ENCODE data around the gene ZYG11A.
"Not testable (repeated sequence)": the region's sequence is repeated elsewhere in the genome, so short reads cannot be mapped to it uniquely, and the experiment has no call there.

The ZYG11A gene

DNA sequence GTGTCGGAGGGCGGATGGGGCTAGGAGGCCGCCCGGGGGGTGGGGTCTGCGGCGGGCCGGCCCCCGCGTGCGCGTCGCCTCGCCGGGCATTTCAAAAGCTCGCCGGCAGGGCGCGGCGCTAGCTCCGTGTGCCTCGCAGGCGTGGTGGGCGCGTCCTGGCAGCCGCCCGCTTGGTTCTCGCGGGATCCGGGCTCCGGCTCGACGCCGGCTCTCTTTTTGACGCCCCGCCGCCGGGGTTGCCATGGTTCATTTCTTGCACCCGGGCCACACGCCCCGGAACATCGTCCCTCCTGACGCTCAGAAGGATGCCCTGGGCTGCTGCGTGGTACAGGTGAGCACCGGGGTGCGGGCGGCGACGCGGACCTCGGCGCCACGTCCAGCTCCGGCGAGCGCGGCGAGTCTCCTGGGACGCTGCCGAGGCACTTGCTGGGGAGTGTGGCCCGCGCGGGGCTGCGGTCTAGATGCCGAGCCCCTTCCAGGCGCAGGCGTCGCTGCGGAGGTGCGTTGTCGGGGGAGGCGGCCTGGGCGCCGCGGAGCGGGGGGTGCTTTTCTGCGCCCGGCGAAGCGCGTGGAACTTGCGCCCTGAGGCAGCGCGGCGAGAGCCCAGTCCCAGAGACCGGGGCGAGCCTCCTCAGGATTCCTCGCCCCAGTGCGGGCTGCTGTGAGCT is at the start of gene ZYG11A:
ZYG11A (plus strand) TSS at position 118 of the 668 bp plus-strand sequence; CDS start at position 242, 124 bp downstream.
- Histone ChIP-seq H3K4me3 (peak within 1 kb of the TSS; percentile 16 to 45 (median 35)), H3K27ac (no peak within 1 kb of the TSS)

DNA sequence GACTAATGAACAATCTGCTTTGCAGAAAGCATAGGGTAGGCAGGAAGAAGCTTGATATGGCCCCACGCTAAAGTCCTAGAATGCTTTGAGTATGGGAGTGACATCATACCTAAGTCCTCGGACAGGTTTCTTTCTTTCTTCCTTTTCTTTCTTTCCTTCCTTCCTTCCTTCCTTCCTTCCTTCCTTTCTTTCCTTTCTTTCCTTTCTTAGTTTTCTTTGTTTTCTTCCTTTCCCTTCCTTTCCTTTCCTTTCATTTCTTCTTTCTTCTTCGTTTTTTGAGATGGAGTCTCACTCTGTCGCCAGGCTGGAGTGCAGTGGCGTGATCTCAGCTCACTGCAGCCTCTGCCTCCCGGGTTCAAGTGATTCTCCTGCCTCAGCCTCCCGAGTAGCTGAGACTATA is 48.8 kb upstream of the ZYG11A start:
- not testable (repeated sequence) for H3K27ac ChIP-seq, H3K4me3 ChIP-seq

DNA sequence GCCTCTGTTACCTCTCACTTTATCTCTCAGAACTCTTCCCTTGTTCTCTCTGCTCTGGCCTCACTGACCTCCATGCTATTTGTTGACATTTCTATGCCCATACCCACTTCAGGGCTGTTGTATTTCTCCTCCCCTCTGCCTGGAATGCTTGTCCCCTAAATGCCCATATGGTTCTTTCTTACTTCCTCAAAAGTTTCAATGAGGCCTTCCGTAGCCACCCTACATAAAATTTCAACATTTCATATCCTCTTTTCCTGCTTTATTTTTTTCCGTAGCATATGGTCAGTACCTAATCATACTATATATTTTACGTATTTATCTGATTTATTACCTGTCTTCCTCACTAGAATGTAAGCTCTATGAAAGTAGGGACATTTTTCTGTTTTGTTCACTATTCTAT is 47.1 kb upstream of the ZYG11A start:
- Histone ChIP-seq H3K4me3 (no peak overlapping the region), H3K27ac (no peak overlapping the region)

DNA sequence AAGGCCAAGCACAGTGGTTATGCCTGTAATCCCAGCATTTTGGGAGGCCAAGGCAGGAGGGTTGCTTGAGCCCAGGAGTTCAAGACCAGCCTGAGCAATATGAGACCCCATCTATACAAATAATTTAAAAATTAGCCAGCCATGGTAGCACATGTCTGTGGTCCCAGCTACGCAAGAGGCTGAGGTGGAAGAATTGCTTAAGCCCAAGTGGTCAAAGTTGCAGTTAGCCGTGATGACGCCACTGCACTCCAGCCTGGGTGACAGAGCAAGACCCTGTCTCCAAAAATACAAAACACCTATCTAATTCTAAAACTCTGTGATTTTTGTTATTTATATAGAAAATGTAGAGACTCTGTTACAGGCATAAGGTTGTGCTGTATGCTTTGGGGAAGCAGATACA is 44.2 kb upstream of the ZYG11A start:
- H3K27ac ChIP-seq = no peak overlapping the region
- no peak overlapping the region for H3K4me3 ChIP-seq

DNA sequence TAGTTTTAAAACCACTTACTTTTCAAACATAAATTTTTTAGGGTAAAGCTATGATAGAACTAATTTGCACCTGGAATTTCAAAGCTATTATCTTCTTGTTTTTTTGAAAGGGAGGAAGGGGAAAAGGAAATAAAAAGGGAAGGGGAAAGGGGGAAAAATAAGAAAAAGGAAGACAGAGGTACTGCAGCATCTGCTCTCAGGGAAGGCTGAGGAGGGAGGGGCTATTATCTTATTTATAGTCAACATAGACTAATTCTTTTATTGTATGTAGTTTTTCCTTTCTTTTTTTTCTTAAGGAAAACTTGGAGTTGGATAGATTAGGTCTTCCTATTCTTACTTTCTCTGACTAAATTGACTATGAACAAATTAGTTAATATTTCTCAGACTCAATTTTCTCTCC is 41.5 kb upstream of the ZYG11A start:
- no peak overlapping the region for H3K27ac ChIP-seq
- no peak overlapping the region for H3K4me3 ChIP-seq

DNA sequence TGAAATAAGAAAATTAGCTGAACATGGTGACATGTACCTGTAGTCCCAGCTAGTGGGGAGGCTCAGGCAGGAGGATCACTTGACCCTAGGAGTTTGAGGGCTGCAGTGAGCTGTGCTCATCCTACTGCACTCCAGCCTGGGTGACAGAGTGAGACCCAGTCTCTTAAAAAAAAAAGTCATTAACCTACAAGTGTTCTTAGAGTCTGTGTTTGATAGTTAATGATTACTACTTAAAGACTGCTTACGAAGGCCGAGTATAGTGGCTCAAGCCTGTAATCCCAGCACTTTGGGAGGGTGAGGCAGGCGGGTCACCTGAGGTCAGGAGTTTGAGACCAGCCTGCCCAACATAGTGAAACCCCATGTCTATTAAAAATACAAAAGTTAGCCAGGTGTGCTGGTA is 38.5 kb upstream of the ZYG11A start:
- H3K4me3 ChIP-seq, H3K27ac ChIP-seq: not testable (repeated sequence)

DNA sequence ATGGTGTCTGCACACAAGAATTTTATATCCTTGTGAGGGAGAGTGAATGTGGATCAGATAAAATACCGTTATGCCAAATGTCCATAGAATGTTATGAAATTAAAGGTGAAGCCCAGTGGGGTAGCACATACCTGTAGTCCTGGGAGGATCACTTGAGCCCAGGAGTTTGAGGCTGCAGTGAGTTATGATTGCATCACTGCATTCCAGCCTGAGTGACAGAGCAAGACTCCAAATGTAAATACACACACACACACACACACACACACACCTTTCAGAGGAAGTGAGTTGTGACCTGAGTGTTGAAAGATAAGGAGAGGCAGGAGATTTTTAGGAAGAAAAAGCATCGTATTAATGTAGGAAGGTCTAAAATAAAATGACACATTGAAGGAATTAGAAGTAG is 28.1 kb upstream of the ZYG11A start:
- H3K27ac ChIP-seq = no peak overlapping the region
- no peak overlapping the region for H3K4me3 ChIP-seq

DNA sequence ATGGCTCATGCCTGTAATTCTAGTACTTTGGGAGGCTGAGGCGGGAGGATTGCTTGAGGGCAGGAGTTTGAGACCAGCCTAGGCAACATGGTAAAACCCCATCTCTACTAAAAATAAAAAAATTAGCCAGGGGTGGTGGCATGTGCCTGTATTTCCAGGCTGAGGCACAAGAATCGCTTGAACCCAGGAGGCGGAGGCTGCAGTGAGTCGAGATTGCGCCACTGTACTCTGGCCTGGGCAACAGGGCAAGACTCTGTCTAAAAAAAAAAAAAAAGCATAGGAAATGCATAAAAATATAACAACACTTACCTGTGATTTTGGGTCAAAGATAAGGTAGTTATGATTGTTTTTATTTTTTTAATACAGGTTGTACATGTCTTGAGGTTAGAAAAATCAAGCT is 21.7 kb upstream of the ZYG11A start:
- H3K4me3 ChIP-seq, H3K27ac ChIP-seq: not testable (repeated sequence)

DNA sequence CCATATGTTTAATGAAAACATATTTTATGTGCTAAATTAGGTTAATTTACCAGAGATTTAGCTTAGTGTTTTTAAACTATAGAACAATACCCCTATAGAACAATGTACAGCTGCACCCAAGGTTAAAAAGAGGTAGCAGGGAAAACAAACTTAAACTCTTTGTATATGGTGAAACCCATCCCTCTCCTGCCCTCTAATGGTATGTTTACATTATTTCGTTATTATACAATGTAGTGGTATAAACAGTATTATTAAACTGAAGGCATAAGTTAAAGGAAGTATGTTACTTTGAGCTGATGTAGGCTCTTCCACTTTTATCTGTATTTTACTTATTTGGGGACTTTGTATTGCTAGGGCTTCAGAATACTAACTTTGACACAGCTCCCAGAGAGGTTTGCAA is 16.7 kb upstream of the ZYG11A start:
- H3K27ac ChIP-seq = no peak overlapping the region
- H3K4me3 ChIP-seq = no peak overlapping the region

DNA sequence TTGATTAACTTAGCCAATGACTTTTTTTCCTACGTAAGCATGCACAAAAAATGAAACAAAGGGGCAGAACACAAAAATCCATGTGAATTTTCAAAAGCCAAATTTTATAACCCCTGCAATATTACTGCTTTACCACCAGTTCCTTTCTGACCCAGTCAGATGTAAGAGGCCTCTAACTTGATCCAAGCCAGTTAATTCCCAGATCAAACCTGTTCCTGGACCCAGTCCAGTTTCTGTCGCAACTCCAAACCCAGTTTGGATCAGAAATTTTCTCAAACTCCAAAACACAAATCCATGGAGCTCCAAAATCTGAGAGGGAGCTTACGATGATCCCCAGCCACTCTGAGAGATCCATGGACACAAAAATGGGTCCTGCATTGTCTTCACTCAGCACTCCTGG is 7.8 kb upstream of the ZYG11A start:
- Histone ChIP-seq H3K4me3 (no peak overlapping the region), H3K27ac (no peak overlapping the region)

DNA sequence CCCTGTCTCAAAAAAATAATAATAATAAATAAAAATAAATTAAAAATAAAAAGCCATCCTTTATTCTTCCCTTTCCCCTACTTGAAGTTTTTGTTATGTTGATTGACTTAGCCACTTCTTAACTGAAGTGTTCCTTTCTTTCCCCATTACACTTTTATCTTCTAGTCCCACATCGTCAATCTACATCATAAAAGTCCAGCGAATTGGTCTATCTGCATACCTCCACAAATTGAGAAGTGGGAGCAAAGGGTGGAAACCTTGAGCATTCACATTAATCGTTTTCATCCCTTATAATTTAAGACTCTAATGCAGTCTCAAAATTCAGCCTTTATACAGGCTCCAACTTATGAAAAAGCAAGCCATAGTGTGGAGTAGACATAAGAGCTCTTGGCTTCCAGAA is 6.5 kb upstream of the ZYG11A start:
- H3K27ac ChIP-seq = no peak overlapping the region
- H3K4me3 ChIP-seq = no peak overlapping the region

DNA sequence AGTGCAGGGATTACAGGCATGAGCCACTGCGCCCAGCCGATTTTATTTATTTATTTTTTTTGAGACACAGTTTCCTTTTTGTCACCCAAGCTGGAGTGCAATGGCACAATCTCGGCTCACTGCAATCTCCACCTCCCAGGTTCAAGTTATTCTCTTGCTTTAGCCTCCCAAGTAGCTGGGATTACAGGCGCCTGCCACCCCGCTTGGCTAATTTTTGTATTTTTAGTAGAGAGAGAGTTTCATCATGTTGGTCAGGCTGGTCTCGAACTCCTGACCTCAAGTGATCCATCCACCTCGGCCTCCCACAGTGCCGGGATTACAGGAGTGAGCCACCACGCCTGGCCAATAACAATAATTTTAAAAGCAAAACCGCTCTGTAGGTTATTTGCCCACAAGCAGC is 3.4 kb upstream of the ZYG11A start:
- not testable (repeated sequence) for H3K4me3 ChIP-seq, H3K27ac ChIP-seq

DNA sequence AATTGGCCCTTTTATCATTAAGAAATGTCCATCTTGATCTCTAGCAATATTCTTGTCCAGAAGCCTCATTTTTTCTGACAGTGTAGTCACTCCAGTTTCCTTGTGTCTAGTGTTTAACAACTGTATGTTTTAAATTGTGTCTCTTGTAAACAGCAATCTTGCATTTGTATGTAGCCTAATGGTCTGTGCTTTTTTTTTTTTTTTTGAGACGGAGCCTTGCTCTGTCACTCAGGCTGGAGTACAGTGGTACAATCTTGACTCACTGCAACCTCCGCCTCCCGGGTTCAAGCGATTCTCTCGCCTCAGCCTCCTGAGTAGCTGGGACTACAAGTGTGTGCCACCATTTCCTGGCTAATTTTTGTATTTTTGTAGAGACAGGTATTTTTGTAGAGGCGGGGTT is 2.6 kb downstream of the ZYG11A start:
- H3K4me3 ChIP-seq, H3K27ac ChIP-seq: not testable (repeated sequence)

DNA sequence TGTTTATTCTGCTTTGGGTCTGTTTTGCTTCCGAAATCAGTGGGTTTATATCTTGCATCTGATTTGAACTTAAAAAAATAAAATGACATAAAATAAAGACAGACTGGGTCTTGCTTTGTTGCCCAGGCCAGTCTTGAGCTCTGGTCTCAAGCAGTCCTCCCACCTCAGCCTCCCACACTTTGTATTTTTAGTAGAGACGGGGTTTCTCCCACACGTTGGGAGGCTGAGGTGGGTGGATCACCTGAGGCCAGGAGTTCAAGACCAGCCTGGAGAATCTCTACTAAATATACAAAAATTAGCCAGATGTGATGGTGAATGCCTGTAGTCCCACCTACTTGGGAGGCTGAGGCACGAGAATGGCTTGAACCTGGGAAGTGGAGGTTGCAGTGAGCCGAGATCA is 5.9 kb downstream of the ZYG11A start:
- Histone ChIP-seq H3K4me3 (no peak overlapping the region), H3K27ac (no peak overlapping the region)

DNA sequence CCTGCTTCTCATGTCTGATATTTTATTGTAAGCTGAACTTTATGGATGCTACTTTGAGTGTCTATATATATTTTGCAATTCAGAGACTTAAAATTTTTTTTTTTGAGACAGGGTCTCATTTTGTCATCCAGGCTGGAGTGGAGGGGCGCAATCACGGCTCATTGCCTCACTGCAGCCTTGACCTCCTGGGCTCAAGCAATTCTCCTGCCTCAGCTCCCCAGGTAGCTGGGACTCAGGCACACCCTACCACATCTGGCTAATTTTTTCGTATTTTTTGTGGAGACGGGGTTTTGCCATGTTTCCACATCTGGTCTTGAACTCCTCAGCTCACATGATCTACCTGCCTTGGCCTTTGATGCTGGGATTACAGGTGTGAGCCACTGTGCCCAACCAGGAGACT is 8.4 kb downstream of the ZYG11A start:
- Histone ChIP-seq H3K27ac (no peak overlapping the region), H3K4me3 (no peak overlapping the region)

DNA sequence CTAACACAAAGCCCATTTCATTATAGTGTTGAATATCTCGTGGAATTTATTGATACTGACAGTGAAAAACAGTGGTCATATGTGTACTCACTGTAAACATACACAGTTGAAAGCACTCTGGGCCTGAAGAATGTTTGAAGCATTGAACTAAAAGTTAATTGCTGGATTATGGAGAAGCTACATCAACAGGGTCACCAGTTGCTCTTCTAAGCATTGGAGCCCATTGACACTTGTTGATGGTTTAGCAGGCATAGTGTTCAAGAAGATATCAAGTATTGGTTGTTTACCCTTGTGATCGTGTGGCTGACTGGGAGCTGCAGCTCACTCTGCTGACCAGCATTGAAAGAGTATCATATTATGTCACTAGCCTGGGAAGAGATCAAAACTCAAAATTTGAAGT is 10.3 kb downstream of the ZYG11A start:
- H3K4me3 ChIP-seq = no peak overlapping the region
- no peak overlapping the region for H3K27ac ChIP-seq

DNA sequence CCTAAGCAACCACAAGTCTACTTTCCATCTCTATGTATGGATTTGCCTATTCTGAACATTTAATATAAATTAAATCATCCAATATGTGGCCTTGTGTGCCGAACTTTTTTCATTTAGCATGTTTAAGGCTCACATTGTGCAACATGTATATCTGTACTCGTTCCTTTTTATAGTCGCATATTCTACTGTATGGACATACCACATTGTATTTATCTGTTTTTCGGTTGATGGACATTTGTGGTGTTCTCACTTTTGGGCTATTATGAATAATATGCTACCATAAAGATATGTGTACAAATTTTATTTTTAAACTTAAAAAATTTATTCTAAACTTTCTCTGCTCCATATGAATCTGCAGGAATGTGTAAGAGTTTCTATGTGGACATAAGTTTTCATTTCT is 13.0 kb downstream of the ZYG11A start:
- Histone ChIP-seq H3K27ac (no peak overlapping the region), H3K4me3 (no peak overlapping the region)

DNA sequence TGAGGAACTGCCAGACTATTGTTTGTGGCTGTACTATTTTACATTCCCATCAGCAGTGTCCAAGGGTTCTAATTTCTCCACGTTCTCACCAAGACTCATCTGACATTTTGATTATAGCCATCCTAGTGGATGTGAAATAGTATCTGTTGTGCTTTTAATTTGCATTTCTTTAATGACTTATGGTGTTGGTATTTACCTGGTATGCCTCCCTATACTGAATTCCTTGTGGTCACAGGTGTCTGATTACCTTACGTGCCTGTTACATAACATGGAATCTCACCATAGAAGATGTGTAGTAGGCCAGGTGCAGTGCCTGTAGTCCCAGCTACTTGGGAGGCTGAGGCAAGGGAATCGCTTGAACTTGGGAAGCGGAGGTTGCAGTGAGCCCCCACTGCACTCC is 13.5 kb downstream of the ZYG11A start:
- Histone ChIP-seq H3K27ac (no peak overlapping the region), H3K4me3 (no peak overlapping the region)

DNA sequence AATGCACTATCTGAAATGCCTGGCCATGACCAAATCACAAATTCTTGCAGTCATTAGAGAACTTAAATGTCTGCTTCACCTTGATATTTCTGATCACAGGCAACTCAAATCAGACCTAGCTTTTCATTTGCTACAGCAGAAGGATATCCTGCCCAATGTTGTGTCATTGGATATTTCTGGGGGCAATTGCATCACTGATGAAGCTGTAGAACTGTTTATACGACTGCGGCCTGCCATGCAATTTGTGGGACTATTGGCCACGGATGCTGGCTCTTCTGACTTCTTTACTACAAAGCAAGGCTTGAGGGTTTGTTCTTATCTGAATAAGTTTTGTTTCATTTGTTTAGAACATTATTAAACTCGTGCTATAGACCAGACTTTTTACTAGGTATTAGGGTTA is 14.9 kb downstream of the ZYG11A start:
- Histone ChIP-seq H3K4me3 (no peak overlapping the region), H3K27ac (no peak overlapping the region)

DNA sequence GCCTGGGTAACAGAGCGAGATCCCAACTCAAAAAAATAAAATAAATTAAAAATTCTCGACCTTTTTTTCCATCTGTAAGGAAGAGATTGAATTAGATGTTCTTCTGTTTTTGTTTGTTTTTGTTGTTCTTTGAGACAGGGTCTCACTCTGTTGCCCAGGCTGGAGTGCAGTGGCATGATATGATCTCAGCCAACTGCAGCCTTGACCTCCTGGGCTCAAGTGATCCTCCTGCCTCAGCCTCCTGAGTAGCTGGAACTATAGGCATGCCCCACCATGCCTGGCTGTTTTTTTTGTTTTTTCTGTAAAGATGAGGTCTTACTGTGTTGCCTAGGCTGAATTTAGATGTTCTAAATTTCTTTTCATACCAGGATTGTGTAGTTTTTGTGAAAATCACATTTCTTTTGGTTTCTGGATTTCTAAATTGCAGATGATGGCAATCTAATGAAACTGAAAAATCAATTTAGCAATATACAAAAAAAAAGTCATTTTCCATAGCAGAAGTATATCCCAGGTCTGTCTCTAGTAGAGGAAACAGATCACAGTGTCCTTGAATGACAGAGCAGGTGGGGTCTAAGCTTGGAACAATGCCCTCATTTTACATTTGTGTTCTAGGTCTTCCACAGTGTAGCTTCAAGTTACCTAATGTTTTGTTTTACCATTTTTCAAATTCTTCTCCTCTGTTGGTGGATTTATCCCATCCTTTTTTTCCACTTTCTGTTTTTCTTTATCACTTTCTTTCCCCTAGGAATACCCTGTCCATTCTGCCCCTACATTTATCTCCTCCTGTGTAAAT is 20.3 kb downstream of the ZYG11A start:
- Histone ChIP-seq H3K27ac (no peak overlapping the region), H3K4me3 (no peak overlapping the region)

DNA sequence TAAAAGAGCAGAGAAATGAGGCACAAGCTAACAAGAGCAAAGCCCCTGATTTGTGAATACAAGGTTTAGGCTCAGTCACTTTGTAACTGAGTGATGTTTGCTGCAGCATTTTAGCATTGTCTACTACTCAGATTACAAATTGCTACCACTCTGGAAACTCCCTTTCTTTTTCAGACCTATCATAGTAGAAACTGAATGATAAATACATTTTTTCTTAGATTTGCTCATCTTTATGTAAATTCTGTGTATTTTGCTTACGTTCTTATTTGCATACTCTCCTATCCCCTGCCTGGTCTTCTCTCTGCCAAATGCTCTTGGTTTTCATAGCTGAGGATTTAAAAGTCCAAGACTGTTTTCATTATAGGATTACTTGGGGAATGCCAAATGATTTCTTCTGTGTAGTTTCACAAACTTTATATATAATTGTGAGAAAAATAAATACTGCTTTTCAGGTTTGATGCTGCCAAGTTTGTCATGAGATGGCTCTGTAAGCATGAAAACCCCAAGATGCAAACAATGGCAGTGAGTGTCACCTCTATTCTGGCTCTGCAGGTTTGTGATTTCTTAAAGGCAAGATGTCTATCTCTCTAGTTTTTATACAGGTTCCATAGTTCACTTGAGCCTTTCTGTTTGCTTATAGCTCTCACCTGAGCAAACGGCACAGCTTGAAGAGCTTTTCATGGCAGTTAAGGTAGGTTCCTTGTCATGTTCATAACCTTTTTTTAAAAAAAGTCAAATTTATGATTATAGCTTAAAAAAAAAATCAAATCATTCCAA is 24.7 kb downstream of the ZYG11A start:
- no peak overlapping the region for H3K4me3 ChIP-seq
- H3K27ac ChIP-seq = no peak overlapping the region

Data from skin epidermis (tissue), 12 donors.